Mesodermal cell (in vitro differentiated cells): ENCODE measurements around the gene IFNAR1.

ENCODE experiments used
- H3K27ac ChIP-seq: 2 replicates; pipeline ENCODE4 v1.7.0; 2013; ENCODE audit warnings: mild to moderate bottlenecking, low read depth, low read length, moderate library complexity; ENCODE audit not compliant: severe bottlenecking
- H3K36me3 ChIP-seq: 2 replicates; pipeline ENCODE4 v1.7.1; 2013; ENCODE audit warnings: mild to moderate bottlenecking, low read length, moderate library complexity; ENCODE audit not compliant: control insufficient read depth, insufficient read depth
- H3K4me1 ChIP-seq: one replicate; pipeline ENCODE4 v1.7.1; 2013; ENCODE audit warnings: mild to moderate bottlenecking, low read length; ENCODE audit not compliant: insufficient read depth, control insufficient read depth, poor library complexity, severe bottlenecking
- H3K4me3 ChIP-seq: 2 replicates; pipeline ENCODE4 v1.7.0; 2013; ENCODE audit warnings: low read length, control low read depth, mild to moderate bottlenecking; ENCODE audit not compliant: insufficient read depth, poor library complexity, severe bottlenecking; ENCODE audit errors: extremely low read depth
- H3K9me3 ChIP-seq: 2 replicates; pipeline ENCODE4 v1.7.1; 2013; ENCODE audit warnings: mild to moderate bottlenecking, low read length, moderate library complexity; ENCODE audit not compliant: control insufficient read depth
- WGBS, 2 experiments: methylation state at CpG; one replicate each; pipeline ENCODE4 v1.1.5; 2013; ENCODE audit warnings: missing lambda C conversion rate in 2 of 2; ENCODE audit not compliant: insufficient coverage in 2 of 2; 5-methylcytosine and 5-hydroxymethylcytosine counted together

The IFNAR1 gene

DNA sequence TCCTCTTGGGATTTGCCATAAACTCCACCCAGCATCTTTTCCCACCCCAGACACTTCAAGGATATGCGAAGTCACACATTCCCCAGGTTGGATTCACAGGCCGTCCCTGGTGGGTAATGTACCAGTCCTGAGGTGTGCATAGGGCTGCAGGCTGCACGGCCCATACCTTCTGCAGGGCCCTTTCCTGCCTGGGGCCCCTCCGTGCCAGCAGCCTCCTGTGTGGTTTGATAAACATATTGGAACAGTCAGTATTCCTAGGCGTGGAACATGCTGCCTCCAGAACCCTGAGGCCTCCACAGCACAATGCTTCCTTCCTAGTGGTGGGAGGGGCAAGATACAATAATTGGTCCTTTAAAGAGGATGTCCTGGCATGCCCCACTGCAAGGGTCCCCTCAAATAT, 32.0 kb upstream of the IFNAR1 start:
- peaks cover 12% of the 10 kb centered on the region for H3K4me1 ChIP-seq
- H3K4me3 ChIP-seq, result no peak overlapping the region
- H3K27ac ChIP-seq, result no peak overlapping the region
- 94 to 96% methylated on average over 3 to 4 of the region's 5 CpGs for WGBS, 2 experiments
- peaks cover 3% of the 10 kb centered on the region for H3K36me3 ChIP-seq
- H3K9me3 ChIP-seq, result no peaks in the 10 kb centered on the region

DNA sequence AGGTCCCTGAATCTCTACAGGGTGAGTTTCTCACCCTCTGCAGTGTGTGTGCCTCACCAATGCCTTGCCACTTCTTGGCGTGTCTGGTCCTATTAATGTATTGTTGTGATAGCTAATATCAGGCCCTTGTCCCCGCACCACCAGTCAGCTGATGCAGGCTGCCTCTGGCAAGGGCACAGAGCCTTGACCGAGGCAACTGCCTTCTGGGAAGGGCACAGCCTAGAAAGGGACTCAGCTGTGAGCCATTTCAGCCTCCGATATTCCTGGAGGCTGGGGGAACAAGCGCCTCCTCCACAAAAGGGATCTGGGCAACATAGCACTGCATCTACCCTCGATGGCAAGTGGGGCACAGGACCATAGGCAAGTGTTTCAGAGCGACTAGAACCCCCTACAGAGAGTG, 31.6 kb upstream of the IFNAR1 start:
- Histone ChIP-seq H3K9me3 (no peaks in the 10 kb centered on the region), H3K36me3 (peaks cover 3% of the 10 kb centered on the region), H3K27ac (no peak overlapping the region), H3K4me1 (peaks cover 12% of the 10 kb centered on the region), H3K4me3 (no peak overlapping the region)
- WGBS, 2 experiments, result 88 to 95% methylated on average over 3 to 7 of the region's 7 CpGs

DNA sequence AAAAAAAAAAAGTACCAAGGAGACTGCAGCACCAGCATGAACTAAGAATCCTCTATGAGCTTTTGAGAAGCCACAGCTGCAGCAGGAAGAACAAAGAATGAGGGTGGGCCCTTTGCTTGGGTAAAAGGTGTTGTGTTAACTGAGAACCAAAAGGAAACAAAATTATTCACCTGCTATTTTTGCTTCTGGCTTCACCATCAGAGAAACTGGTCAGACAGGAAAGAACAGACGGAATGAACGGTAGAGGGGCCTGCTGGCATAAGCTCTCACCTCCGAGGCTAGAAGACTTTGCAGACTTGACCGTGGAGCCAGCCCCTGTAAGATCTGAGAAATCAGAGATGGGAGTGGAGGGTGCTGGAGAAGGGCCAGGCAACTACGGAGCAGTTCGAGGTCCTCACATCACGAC, 31.0 kb upstream of the IFNAR1 start:
- H3K4me1 ChIP-seq, result peaks cover 9% of the 10 kb centered on the region
- H3K4me3 ChIP-seq, result no peak overlapping the region
- no peak overlapping the region for H3K27ac ChIP-seq
- H3K36me3 ChIP-seq, result peaks cover 3% of the 10 kb centered on the region
- H3K9me3 ChIP-seq, result no peaks in the 10 kb centered on the region
- WGBS, 2 experiments, result 82 to 94% methylated on average over 4 to 7 of the region's 7 CpGs

- WGBS, 2 experiments, result 87 to 98% methylated on average over 5 to 6 of the region's 6 CpGs
- Histone ChIP-seq H3K36me3 (peaks cover 3% of the 10 kb centered on the region), H3K27ac (no peak overlapping the region), H3K4me3 (no peak overlapping the region), H3K4me1 (peaks cover 7% of the 10 kb centered on the region), H3K9me3 (no peaks in the 10 kb centered on the region)
Measured at GRCh38 chr21:33296156-33296555, 28.6 kb upstream of the IFNAR1 start.

- WGBS, 2 experiments, result 84 to 95% methylated on average over 4 to 5 of the region's 5 CpGs
- Histone ChIP-seq H3K36me3 (no peaks in the 10 kb centered on the region), H3K9me3 (no peaks in the 10 kb centered on the region), H3K4me1 (peaks cover 10% of the 10 kb centered on the region), H3K27ac (no peak overlapping the region), H3K4me3 (no peak overlapping the region)
Measured at GRCh38 chr21:33299181-33299752, 25.5 kb upstream of the IFNAR1 start.

DNA sequence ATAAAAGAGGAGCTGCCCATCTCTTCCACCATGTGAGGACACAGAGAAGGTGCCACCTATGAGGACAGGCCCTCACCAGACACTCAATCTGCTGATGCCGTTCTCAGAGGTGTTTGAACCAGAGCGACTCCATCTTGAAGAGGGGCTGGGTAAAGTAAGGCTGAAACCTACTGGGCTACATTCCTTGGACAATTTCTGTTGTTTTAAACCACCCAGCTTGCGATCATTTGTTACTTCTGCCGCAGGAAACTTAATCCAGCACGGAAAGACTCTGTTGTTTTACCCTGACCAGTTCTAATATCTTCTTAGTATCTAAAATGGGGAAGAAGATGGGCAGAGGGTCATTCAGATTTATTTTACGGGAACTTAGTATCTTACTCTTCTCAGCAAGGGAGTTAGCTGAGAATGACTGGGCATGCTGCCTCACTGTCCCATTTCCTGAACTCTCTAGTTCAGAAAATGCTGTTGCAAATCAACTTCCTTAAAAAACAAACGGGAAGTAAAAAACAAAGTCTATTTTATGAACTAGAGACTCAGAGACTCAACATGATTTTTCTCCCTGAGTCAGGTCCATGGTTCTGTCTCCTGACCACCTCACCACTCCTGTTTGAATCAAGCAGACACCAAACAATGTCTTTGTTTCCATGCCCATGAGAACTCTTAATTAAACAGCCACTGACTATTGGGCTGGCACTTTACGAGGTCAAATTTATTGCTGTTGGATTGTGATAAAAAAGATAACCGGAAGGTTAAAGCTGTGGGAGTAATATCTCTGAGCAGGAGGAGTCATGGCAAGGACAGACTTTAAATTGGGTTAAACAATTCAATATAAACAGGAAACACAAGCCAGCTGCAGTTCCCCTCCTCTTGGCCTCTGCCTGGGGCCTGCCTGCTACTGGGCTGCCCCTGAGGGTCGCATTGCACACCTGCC, 23.8 kb upstream of the IFNAR1 start:
- no peak overlapping the region for H3K4me3 ChIP-seq
- peak overlapping the region; percentile 51 for H3K27ac ChIP-seq
- WGBS, 2 experiments, result 86 to 93% methylated on average over 3 to 7 of the region's 10 CpGs
- H3K36me3 ChIP-seq, result no peaks in the 10 kb centered on the region
- peaks cover 10% of the 10 kb centered on the region for H3K4me1 ChIP-seq
- H3K9me3 ChIP-seq, result no peaks in the 10 kb centered on the region

DNA sequence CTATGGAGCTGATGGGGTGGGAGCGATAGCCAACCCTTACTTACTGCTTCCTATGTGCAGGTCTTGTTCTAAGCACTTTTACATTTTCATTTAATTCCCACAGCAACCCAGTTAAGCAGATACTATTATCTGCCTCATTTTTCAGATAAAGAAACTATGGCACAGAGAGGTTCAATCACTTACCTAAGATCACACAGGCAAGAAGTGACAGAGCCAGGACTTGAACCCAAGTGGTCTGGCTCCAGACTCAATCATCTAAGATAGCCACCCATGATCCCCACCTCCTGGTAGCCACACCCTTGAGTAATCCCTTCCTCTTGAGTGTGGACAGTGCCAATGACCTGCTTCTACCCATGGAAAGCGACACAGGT, 23.2 kb upstream of the IFNAR1 start:
- Histone ChIP-seq H3K36me3 (no peaks in the 10 kb centered on the region), H3K9me3 (no peaks in the 10 kb centered on the region), H3K27ac (no peak overlapping the region), H3K4me1 (peaks cover 10% of the 10 kb centered on the region), H3K4me3 (no peak overlapping the region)
- WGBS, 2 experiments, result 100% methylated on average over 1 of the region's 2 CpGs

DNA sequence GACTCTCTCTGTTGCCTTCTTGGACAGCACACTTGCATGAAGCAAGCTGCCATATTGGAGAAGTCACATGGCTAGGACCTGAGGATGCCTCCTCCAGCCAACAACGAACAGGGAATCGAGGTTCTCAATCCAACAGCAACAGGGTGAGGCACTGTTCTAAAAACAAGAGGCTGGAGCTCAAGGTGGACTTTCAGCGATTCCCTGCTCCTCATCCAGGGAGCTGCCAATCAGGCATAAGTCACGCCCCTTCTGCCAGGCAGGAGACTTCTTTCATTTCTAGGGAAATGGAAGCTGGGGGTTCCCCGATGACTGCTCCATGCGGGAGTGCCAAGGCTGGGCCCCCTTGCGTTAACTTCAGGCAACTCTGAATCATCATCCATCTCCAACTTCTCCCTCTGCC, 22.7 kb upstream of the IFNAR1 start:
- Histone ChIP-seq H3K9me3 (no peaks in the 10 kb centered on the region), H3K4me1 (peaks cover 10% of the 10 kb centered on the region), H3K36me3 (no peaks in the 10 kb centered on the region), H3K27ac (no peak overlapping the region), H3K4me3 (no peak overlapping the region)
- 93 to 97% methylated on average over 6 of the region's 7 CpGs for WGBS, 2 experiments

DNA sequence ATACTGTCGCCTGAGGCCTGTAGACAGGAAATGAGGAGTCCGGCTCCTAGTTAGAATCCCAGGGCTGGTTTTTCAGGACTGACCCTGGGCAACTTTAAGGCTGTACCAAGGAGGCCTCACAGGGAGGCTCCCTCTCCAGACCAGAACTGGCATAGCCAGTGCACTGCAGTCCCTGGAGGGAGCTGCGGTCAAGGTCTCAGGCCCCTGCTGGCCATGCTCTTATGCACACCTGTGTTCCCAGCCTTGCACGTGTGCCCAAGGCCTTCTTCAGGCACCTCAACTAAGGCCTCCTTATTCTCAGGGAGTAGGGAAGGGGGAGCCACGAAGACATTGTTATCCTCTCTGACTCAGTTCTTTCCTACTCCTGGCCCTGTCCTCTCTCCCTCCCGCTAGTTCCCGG, 22.0 kb upstream of the IFNAR1 start:
- H3K27ac ChIP-seq, result no peak overlapping the region
- no peaks in the 10 kb centered on the region for H3K9me3 ChIP-seq
- H3K36me3 ChIP-seq, result no peaks in the 10 kb centered on the region
- 97 to 100% methylated on average over 4 to 5 of the region's 7 CpGs for WGBS, 2 experiments
- no peak overlapping the region for H3K4me3 ChIP-seq
- peaks cover 10% of the 10 kb centered on the region for H3K4me1 ChIP-seq

DNA sequence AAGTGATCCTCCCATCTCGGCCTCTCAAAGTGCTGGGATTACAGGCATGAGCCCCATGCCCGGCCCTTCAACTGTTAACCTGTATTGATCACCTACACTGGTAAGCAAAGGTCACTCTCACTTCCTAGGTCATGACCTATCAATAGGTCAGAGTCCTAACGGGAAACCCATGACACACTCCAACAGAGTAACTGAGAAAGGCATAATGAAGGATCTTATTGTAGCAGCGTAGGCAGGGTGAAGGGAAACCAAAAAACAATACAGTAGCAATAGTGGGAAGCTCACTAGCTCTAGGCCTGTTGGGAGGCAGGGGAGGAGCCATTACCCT, 19.5 kb upstream of the IFNAR1 start:
- no peak overlapping the region for H3K27ac ChIP-seq
- no peaks in the 10 kb centered on the region for H3K36me3 ChIP-seq
- H3K9me3 ChIP-seq, result no peaks in the 10 kb centered on the region
- peaks cover 5% of the 10 kb centered on the region for H3K4me1 ChIP-seq
- 90 to 100% methylated on average over 2 of the region's 4 CpGs for WGBS, 2 experiments
- no peak overlapping the region for H3K4me3 ChIP-seq

DNA sequence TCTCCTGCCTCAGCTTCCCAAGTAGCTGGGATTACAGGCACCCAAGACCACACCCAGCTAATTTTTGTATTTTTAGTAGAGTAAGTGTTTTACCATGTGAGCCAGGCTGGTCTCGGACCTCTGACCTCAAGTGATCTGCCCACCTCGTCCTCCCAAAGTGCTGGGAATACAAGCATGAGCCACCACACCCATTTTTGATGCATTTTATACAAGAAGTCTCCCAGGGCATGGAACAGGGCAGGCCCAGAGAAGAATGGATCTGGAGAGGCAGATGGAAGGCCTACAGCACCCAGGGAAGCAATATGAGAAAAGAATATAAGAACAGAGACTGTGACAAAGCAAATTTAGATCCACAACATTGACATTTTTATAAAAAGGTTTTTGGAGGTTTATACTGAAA, 18.8 kb upstream of the IFNAR1 start:
- Histone ChIP-seq H3K4me1 (peaks cover 5% of the 10 kb centered on the region), H3K9me3 (no peaks in the 10 kb centered on the region), H3K4me3 (no peak overlapping the region), H3K27ac (no peak overlapping the region), H3K36me3 (no peaks in the 10 kb centered on the region)
- 94% methylated on average over 2 of the region's 2 CpGs; no CpG with 5 or more reads in 1 of the 2 experiments for WGBS, 2 experiments
